ENCODE measurements around the gene CHIC1. TPM values are rescaled to one million over a fixed set of nuclear protein-coding genes. Genes with fewer than 3 reads are reported as not detected.
A peak's percentile ranks its signal among the peaks of the same experiment; 100 is the strongest.
"Not testable (repeated sequence)": the region's sequence is repeated elsewhere in the genome, so short reads cannot be mapped to it uniquely, and the experiment has no call there.

The CHIC1 gene
- total RNA-seq: 11.9 and 13.2 TPM in 2 replicates

- peak; percentile 67 for DNase-seq
These were observed at the start of gene CHIC1 for GRCh38 chrX:73562984-73563737. CHIC1 (plus strand) TSS chrX:73563197; CDS start chrX:73563285, 88 bp downstream.

GRCh38 chrX:73522823-73523222 is 40.2 kb upstream of the CHIC1 start:
- DNase-seq: not testable (repeated sequence)

DNA sequence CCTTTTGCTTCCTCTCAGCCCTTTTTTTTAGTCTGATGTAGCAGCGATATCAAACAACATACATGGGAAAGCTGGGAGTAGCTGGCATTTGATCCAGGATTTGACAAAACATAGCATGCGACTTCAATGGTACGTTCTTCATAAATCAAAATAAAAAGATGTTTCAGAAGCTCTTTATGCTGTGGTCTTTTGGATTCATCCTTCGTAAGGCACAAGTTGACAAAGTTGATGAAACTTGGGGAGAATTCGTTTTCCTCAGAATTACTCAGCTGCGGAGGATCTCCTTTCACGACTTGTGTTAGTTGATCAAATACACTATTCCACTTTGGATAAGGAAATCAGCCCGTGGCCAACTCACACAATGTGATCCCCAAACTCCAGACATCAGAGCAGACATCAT is 38.1 kb upstream of the CHIC1 start:
- no peak for DNase-seq

DNA sequence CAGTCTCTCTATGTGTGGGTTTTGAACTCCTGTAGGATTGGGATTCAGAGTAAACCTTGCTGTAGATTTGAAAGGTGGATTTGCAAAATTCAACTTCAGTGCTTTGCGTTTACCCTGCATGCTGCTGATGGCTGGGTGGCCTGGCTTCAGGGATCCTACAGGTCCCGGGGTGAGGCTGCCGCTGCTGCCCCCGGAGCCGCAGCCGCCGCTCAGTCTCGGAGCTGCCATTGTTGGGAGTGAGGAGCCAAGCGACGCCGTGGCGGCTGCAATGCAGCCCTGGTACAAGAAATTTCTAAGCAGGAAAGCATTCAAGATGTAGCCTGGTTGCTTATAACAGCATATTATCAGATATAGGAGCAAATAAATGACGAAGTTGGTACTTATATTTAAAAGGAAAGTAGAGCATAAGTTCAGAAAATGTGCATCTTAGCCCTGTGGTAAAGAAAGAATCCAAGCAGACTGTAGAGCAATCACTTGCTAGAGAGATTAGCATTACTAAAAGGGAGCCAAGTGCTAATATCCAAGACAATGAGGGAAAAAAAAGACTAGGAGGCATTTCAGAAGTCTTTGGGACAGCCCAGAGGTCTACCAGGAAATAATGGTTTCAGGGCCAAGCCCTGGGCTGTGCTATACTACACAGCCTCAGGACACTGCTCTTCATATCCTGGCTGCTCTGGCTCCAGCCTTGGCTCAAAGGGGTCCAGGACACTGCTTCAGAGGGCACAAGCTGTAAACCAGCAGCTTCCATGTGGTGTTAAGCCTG is 36.9 kb upstream of the CHIC1 start:
- DNase-seq: no peak

DNA sequence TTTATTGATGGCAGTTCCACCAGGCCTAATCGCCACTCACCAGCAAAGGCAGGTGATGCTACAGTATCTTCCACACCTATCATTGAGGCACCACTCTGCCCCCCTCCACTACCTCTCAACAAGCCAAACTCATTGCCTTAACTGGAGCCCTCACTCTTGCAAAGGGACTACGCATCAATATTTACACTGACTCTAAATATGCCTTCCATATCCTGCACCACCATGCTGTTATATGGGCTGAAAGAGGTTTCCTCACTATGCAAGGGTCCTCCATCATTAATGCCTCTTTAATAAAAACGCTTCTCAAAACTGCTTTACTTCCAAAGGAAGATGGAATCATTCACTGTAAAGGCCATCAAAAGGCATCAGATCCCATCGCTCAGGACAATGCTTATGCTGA is 31.3 kb upstream of the CHIC1 start:
- not testable (repeated sequence) for DNase-seq

GRCh38 chrX:73556159-73556558 is 6.8 kb upstream of the CHIC1 start:
- DNase-seq: no peak

DNA sequence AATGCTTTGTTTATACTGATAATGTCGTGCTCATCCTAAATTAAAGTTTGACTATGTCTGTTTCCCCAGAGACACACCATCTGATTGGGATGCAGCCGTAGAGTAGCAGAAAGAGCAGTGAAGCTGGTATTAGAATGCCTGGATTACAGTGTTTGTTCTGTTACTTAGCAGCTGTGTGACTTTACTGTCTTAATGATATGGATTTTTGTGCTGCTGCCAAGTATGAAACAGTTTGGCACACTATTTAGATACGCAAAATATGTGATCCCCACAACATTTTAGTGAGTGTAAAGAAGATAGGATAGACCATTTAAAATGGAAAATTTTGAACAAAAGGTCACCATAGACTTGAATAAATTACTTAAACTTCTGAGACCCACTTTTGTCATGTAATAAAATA is 1.2 kb upstream of the CHIC1 start:
- DNase-seq: no peak

- DNase-seq: no peak
These were observed 539 bp upstream of the CHIC1 start for GRCh38 chrX:73562458-73562857.

- peak; percentile 26 for DNase-seq
These were observed 706 bp downstream of the CHIC1 start for GRCh38 chrX:73563738-73564068.

- DNase-seq: peak; percentile 90
These were observed 14.4 kb downstream of the CHIC1 start for GRCh38 chrX:73577361-73577760.

- DNase-seq: no peak
These were observed 18.1 kb downstream of the CHIC1 start for GRCh38 chrX:73581002-73581628.

DNA sequence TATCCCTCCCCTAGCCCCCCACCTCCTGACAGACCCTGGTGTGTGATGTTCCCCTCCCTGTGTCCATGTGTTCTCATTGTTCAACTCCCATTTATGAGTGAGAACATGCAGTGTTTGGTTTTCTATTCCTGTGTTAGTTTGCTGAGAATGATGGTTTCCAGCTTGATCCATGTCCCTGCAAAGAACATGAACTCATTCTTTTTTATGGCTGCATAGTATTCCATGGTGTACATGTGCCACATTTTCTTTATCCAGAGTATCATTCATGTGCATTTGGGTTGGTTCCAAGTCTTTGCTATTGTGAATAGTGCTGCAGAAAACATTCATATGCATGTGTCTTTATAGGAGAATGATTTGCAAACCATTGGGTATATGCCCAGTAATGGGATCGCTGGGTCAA is 34.8 kb downstream of the CHIC1 start:
- DNase-seq: not testable (repeated sequence)

GRCh38 chrX:73615022-73615421 is 52.0 kb downstream of the CHIC1 start:
- no peak for DNase-seq

GRCh38 chrX:73641669-73642068 is 78.7 kb downstream of the CHIC1 start:
- DNase-seq: not testable (repeated sequence)

DNA sequence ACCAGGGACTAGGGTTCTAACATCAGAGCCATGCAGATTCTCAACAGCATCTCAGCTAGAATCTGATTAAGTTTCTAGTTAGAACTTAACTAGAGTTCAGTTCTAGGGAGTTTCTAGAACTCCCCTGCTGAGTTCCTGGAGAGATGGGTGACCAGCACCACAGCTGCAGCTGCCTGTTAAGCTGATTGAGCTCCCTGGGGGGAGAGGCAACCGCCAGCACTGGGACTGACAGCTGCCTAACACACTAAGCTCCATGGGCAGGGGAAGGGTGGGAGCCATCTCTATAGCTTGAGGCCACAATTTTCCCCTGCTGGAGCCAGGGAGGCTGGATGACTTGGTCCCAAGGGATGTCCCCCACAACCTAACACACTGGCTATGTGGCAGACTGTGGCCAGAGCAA is 84.2 kb downstream of the CHIC1 start:
- DNase-seq: no peak

GRCh38 chrX:73647632-73648322 is 84.8 kb downstream of the CHIC1 start:
- DNase-seq: no peak

DNA sequence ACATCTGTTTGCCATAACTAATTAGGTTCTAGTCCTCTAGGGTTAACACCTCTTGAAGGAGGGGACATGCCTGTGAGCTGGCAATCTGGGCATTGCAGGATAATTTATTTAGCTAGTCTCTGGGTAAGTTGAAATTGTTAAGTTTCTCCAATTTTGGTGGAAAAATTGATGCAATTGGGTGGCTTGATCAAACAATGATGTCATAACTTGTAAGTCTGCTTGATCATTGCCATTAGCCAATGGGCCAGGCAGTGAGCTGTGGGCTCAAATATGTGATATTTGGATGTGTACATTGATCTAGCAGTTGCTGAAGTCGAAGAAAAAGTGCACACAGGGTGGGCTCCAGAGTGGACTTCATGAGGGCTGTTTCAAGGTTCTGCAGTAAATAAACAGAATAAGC is 98.3 kb downstream of the CHIC1 start:
- not testable (repeated sequence) for DNase-seq

GRCh38 chrX:73668779-73669178 is 105.8 kb downstream of the CHIC1 start:
- no peak for DNase-seq

DNA sequence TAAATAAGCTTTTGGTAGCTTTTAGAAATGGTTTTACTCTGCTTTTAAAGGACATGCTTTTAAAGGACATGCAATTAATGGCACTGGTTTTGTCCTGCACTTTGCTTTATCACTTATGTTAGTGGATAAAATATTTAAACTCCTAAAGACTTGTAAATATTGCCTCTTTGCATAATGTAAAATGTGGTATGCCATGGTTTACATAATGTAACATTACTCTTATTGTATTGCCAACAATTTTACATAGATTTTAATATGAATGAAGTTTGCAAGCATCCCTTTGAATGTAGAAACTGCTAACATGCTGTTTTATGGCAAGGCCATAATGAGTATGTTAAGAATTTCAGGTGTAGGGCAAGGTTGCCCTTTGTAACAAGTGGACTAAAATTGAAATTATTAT is 118.4 kb downstream of the CHIC1 start:
- DNase-seq: no peak

GRCh38 chrX:73683236-73683859 is 120.4 kb downstream of the CHIC1 start:
- DNase-seq: no peak

DNA sequence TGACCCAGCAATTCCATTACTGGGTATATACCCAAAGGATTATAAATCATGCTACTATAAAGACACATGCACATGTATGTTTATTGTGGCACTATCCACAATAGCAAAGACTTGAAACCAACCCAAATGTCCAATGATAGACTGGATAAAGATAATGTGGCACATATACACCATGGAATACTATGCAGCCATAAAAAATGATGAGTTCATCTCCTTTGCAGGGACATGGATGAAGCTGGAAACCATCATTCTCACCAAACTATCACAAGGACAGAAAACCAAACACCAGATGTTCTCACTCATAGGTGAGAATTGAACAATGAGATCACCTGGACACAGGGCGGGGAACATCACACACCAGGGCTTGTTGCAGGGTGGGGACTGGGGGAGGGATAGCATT is 144.0 kb downstream of the CHIC1 start:
- DNase-seq: not testable (repeated sequence)

DNA sequence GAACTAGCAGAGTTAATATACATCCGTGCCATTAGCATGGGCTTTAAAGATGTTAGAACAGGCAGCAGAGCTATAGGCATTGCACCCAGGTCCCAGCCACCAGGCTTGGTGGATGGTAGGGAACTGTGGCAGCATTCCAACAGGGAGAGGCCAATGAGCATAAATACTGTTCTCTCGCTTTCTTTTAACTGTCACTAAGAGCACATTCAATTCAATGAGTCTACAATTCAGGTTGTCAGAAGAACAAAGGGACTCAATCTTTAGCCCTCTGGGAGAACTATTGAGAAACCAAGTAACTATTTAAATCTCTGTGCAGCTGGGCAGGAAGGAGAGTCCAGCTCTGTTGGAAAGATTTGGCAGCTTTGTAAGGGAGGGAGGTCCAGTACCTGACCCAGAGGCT is 165.6 kb downstream of the CHIC1 start:
- no peak for DNase-seq
